Measurements from ENCODE around the gene DTWD1. TPM values are rescaled to one million over a fixed set of nuclear protein-coding genes. Genes with fewer than 3 reads are reported as not detected.

The DTWD1 gene
- polyA plus RNA-seq, 1 of the 3 experiments (the other 2 are of a cell fraction), result 13.9 TPM

GRCh38 chr15:49669288-49669687, 48.4 kb downstream of the DTWD1 start:
- Histone ChIP-seq H3K79me2 (ENCODE audit: insufficient read depth) (no peaks in the 10 kb centered on the region), H3K9me2 (no peaks in the 10 kb centered on the region), H4K20me1 (ENCODE audit: insufficient read depth) (no peaks in the 10 kb centered on the region), H3K4me1 (ENCODE audit: control insufficient read depth in 1 of 2, insufficient read depth in 2 of 2, low read depth in 1 of 2, low read length in 1 of 2) (peaks cover 0 to 3% of the 10 kb centered on the region in 2 experiments; a peak in 1 of 4 replicates), H3K9ac (no peak overlapping the region), H2AFZ (ENCODE audit: low read depth) (no peak overlapping the region), H3K27ac (ENCODE audit: low read depth in 2 of 2, low read length in 1 of 2) (no peak overlapping the region), H3K36me3 (replicated peaks in 1 of 2; ENCODE audit: control insufficient read depth in 1 of 2, insufficient read depth in 2 of 2, low read length in 1 of 2) (no peaks in the 10 kb centered on the region), H3K9me3 (no peaks in the 10 kb centered on the region), H3K4me3 (ENCODE audit: low read depth in 2 of 2, low read length in 1 of 2) (no peak overlapping the region), H3K27me3 (ENCODE audit: insufficient read depth) (no peaks in the 10 kb centered on the region), H3K4me2 (no peak overlapping the region), H3F3A (replicated peaks; ENCODE audit: insufficient read depth) (no peaks in the 10 kb centered on the region)
- ChIA-PET POLR2A (no interaction called here), CTCF (no interaction called here)
- DNase-seq, result no peak
- WGBS (ENCODE audit: low lambda C conversion rate), result 40% methylated on average over 1 of the region's 1 CpG
- TF ChIP-seq USF1 (IDR thresholded peaks at IDR 0.05; ENCODE audit: borderline replicate concordance, low read depth), result no peak
- no peak for TF ChIP-seq NRF1 (IDR thresholded peaks at IDR 0.05; ENCODE audit: low read depth, low read length)
- no peak for TF ChIP-seq PBX3 (IDR thresholded peaks at IDR 0.05)
- TF ChIP-seq, protein P1, sequence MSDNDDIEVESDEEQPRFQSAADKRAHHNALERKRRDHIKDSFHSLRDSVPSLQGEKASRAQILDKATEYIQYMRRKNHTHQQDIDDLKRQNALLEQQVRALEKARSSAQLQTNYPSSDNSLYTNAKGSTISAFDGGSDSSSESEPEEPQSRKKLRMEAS (IDR thresholded peaks at IDR 0.05; ENCODE audit: low read depth), result no peak
- no peak for TF ChIP-seq TEAD4 (IDR thresholded peaks at IDR 0.05; ENCODE audit: borderline replicate concordance, insufficient read depth)
- no peak for TF ChIP-seq RXRA (IDR thresholded peaks at IDR 0.05; ENCODE audit: borderline replicate concordance, low read depth)
- TF ChIP-seq REST (IDR thresholded peaks at IDR 0.05; ENCODE audit: low read depth, low read length), result no peak
- no peak for TF ChIP-seq GABPA (IDR thresholded peaks at IDR 0.05; ENCODE audit: low read depth)
- TF ChIP-seq ELF1 (IDR thresholded peaks at IDR 0.05), result no peak
- TF ChIP-seq FOXM1 (IDR thresholded peaks at IDR 0.05; ENCODE audit: low read depth), result no peak
- TF ChIP-seq MEF2A (IDR thresholded peaks at IDR 0.05; ENCODE audit: borderline replicate concordance, low read depth), result no peak
- TF ChIP-seq TAF1 (IDR thresholded peaks at IDR 0.05; ENCODE audit: borderline replicate concordance, low read depth, low read length), result no peak

DNA sequence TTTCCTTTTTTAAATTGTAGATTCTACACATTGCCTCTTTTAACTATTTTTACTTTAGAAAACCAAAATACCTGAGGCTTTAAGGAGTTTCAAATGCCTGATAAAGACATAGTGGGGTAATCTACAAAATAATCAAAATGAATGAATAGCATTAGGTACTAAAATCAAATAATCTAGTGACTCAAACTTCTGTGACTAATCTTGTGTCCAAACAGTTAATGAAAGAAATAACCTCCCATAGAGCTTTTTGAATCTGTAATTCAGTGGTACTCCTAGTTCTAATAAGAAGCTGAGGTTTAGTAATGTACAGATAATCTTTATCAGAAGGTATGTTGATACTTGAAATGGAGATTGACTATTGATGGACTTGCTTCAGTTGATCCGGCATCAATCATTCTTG, 53.0 kb downstream of the DTWD1 start:
- CTCF ChIA-PET, result no interaction called here
- no peaks in the 10 kb centered on the region for H3K79me2 ChIP-seq (ENCODE audit: insufficient read depth)
- H3K4me2 ChIP-seq, result no peak overlapping the region
- H3K36me3 ChIP-seq (replicated peaks in 1 of 2; ENCODE audit: control insufficient read depth in 1 of 2, insufficient read depth in 2 of 2, low read length in 1 of 2), result no peaks in the 10 kb centered on the region
- H3K4me3 ChIP-seq (ENCODE audit: low read depth in 2 of 2, low read length in 1 of 2), result no peak overlapping the region
- H3K9ac ChIP-seq, result no peak overlapping the region
- no peaks in the 10 kb centered on the region for H3K9me2 ChIP-seq
- WGBS (ENCODE audit: low lambda C conversion rate), result 91% methylated on average over 1 of the region's 1 CpG
- no peaks in the 10 kb centered on the region for H3K27me3 ChIP-seq (ENCODE audit: insufficient read depth)
- POLR2A ChIA-PET, result no interaction called here
- DNase-seq, result no peak
- no peaks in the 10 kb centered on the region for H3F3A ChIP-seq (replicated peaks; ENCODE audit: insufficient read depth)
- H3K9me3 ChIP-seq, result no peaks in the 10 kb centered on the region
- no peaks in the 10 kb centered on the region for H4K20me1 ChIP-seq (ENCODE audit: insufficient read depth)
- H3K4me1 ChIP-seq (ENCODE audit: control insufficient read depth in 1 of 2, insufficient read depth in 2 of 2, low read depth in 1 of 2, low read length in 1 of 2), result peaks cover 0 to 9% of the 10 kb centered on the region in 2 experiments; a peak in 1 of 4 replicates
- peak overlapping the region; percentile 61 for H2AFZ ChIP-seq (ENCODE audit: low read depth)
- no peak overlapping the region for H3K27ac ChIP-seq (ENCODE audit: low read depth in 2 of 2, low read length in 1 of 2)
- no peak for TF ChIP-seq USF1 (IDR thresholded peaks at IDR 0.05; ENCODE audit: borderline replicate concordance, low read depth)
- no peak for TF ChIP-seq PBX3 (IDR thresholded peaks at IDR 0.05)
- TF ChIP-seq RAD21 (IDR thresholded peaks at IDR 0.05; ENCODE audit: low read length), result no peak
- no peak for TF ChIP-seq FOXM1 (IDR thresholded peaks at IDR 0.05; ENCODE audit: low read depth)
- TF ChIP-seq, protein P1 (IDR thresholded peaks at IDR 0.05; ENCODE audit: low read depth), result no peak
- TF ChIP-seq NRF1 (IDR thresholded peaks at IDR 0.05; ENCODE audit: low read depth, low read length), result no peak
- no peak for TF ChIP-seq SMC3 (IDR thresholded peaks at IDR 0.05; ENCODE audit: low read depth, low read length)
- TF ChIP-seq TAF1 (IDR thresholded peaks at IDR 0.05; ENCODE audit: borderline replicate concordance, low read depth, low read length), result no peak
- TF ChIP-seq FOXJ3 (CRISPR knock-in tag; IDR thresholded peaks at IDR 0.05), result no peak
- no peak for TF ChIP-seq YY1 (IDR thresholded peaks at IDR 0.05; ENCODE audit: low read depth)
- TF ChIP-seq RFX5 (IDR thresholded peaks at IDR 0.05; ENCODE audit: low read length), result no peak

Data from SK-N-SH (cell line).